NCI-H146 (cell line): ENCODE results near the gene MRGPRD.
"Not testable (repeated sequence)": the region's sequence is repeated elsewhere in the genome, so short reads cannot be mapped to it uniquely, and the experiment has no call there.

ENCODE experiments used
- DNase-seq: peaks from one replicate; lab custom pipeline; 2025; lab: John Stamatoyannopoulos, UW

MRGPRD gene

GRCh38 chr11:68993546-68993945 lies 12.8 kb upstream of the MRGPRD start:
- no peak for DNase-seq

- DNase-seq = no peak
Observed at GRCh38 chr11:68992743-68993255, 12.0 kb upstream of the MRGPRD start.

- no peak for DNase-seq
Observed at GRCh38 chr11:68990995-68991780, 10.4 kb upstream of the MRGPRD start.

- DNase-seq = no peak
Observed at GRCh38 chr11:68989936-68990606, 9.3 kb upstream of the MRGPRD start.

- no peak for DNase-seq
Observed at GRCh38 chr11:68988491-68988890, 7.7 kb upstream of the MRGPRD start.

- no peak for DNase-seq
Observed at GRCh38 chr11:68987211-68987610, 6.4 kb upstream of the MRGPRD start.

- no peak for DNase-seq
Observed at GRCh38 chr11:68983801-68984200, 3.0 kb upstream of the MRGPRD start.

GRCh38 chr11:68982134-68982533 lies 1.3 kb upstream of the MRGPRD start:
- DNase-seq = no peak

GRCh38 chr11:68979931-68980775 lies 633 bp downstream of the MRGPRD start:
- DNase-seq = no peak

GRCh38 chr11:68978931-68979594 lies 1.7 kb downstream of the MRGPRD start:
- no peak for DNase-seq

GRCh38 chr11:68978626-68978930 lies 2.2 kb downstream of the MRGPRD start:
- no peak for DNase-seq

GRCh38 chr11:68977781-68978625 lies 2.8 kb downstream of the MRGPRD start:
- DNase-seq = no peak

GRCh38 chr11:68976563-68976962 lies 4.2 kb downstream of the MRGPRD start:
- no peak for DNase-seq

- DNase-seq = no peak
Observed at GRCh38 chr11:68976095-68976494, 4.7 kb downstream of the MRGPRD start.

GRCh38 chr11:68974421-68975194 lies 6.2 kb downstream of the MRGPRD start:
- no peak for DNase-seq

GRCh38 chr11:68973706-68974105 lies 7.1 kb downstream of the MRGPRD start:
- DNase-seq = not testable (repeated sequence)

GRCh38 chr11:68973219-68973618 lies 7.6 kb downstream of the MRGPRD start:
- no peak for DNase-seq

- no peak for DNase-seq
Observed at GRCh38 chr11:68970921-68971636, 9.7 kb downstream of the MRGPRD start.

GRCh38 chr11:68969386-68969785 lies 11.4 kb downstream of the MRGPRD start:
- no peak for DNase-seq
